MM.1S (cell line): ENCODE measurements around the gene MATR3.

Experiments used
- DNase-seq: peaks from one replicate; pipeline ENCODE4 v3.0.0-alpha.2; 2015
- H2AFZ ChIP-seq: fragments of 300-600 bp; sonication (generic); 2 replicates; pipeline ENCODE4 v1.6.0; 2016; ENCODE audit warnings: antibody characterized with exemption, low read length
- H3F3A ChIP-seq: fragments of 300-600 bp; sonication (generic); 2 replicates; pipeline ENCODE4 v1.6.1; 2016; ENCODE audit warnings: mild to moderate bottlenecking, antibody characterized with exemption, low read length, moderate library complexity, mixed read lengths; ENCODE audit not compliant: insufficient read depth
- H3K27ac ChIP-seq: fragments of 300-600 bp; sonication (generic); 2 replicates; pipeline ENCODE4 v1.5.1; 2016; ENCODE audit warnings: mild to moderate bottlenecking, low read length
- H3K27me3 ChIP-seq: fragments of 300-600 bp; sonication (generic); replicated peaks from 2 replicates; pipeline ENCODE4 v1.6.0; 2016; ENCODE audit warnings: low read length; ENCODE audit not compliant: insufficient read depth
- H3K36me3 ChIP-seq: fragments of 300-600 bp; sonication (generic); replicated peaks from 2 replicates; pipeline ENCODE4 v1.6.1; 2016; ENCODE audit warnings: mild to moderate bottlenecking, low read length, mixed read lengths; ENCODE audit not compliant: insufficient read depth
- H3K4me1 ChIP-seq: fragments of 300-600 bp; sonication (generic); 2 replicates; pipeline ENCODE4 v1.6.1; 2016; ENCODE audit warnings: low read length, mixed read lengths
- H3K4me2 ChIP-seq: fragments of 300-600 bp; sonication (generic); 2 replicates; pipeline ENCODE4 v1.6.0; 2016; ENCODE audit warnings: low read depth, low read length
- H3K4me3 ChIP-seq: fragments of 300-600 bp; sonication (generic); 2 replicates; pipeline ENCODE4 v1.5.1; 2016; ENCODE audit warnings: low read length, mixed read lengths
- H3K79me2 ChIP-seq: fragments of 300-600 bp; sonication (generic); 2 replicates; pipeline ENCODE4 v1.6.1; 2016; ENCODE audit warnings: mixed run types, low read length, mixed read lengths
- H3K9ac ChIP-seq: fragments of 300-600 bp; sonication (generic); 2 replicates; pipeline ENCODE4 v1.6.1; 2016; ENCODE audit warnings: low read length, mixed read lengths
- H3K9me2 ChIP-seq: fragments of 300-600 bp; sonication (generic); replicated peaks from 2 replicates; pipeline ENCODE4 v1.6.1; 2016; ENCODE audit warnings: mild to moderate bottlenecking, low read length, mixed read lengths; ENCODE audit not compliant: insufficient read depth
- H3K9me3 ChIP-seq: fragments of 300-600 bp; sonication (generic); replicated peaks from 2 replicates; pipeline ENCODE4 v1.6.1; 2016; ENCODE audit warnings: mild to moderate bottlenecking, low read length, mixed read lengths; ENCODE audit not compliant: insufficient read depth
- H4K20me1 ChIP-seq: fragments of 300-600 bp; sonication (generic); 2 replicates; pipeline ENCODE4 v1.6.1; 2016; ENCODE audit warnings: mild to moderate bottlenecking, low read length, moderate library complexity, mixed read lengths; ENCODE audit not compliant: insufficient read depth
- CTCF ChIP-seq: fragments of 300-600 bp; sonication (generic); IDR thresholded peaks from 2 replicates; pipeline ENCODE4 v1.5.1; 2016; ENCODE audit warnings: antibody characterized with exemption, low read length, mixed read lengths
- EZH2 ChIP-seq: fragments of 300-600 bp; sonication (generic); optimal IDR thresholded peaks from 2 replicates; pipeline ENCODE3; 2017; ENCODE audit warnings: low read depth, mild to moderate bottlenecking, antibody characterized with exemption, low read length, mixed read lengths
- EZH2phosphoT487 ChIP-seq: fragments of 300-600 bp; sonication (generic); IDR thresholded peaks from 2 replicates; pipeline ENCODE4 v1.6.1; 2018; ENCODE audit warnings: antibody characterized with exemption, low read length

MATR3 gene

DNA sequence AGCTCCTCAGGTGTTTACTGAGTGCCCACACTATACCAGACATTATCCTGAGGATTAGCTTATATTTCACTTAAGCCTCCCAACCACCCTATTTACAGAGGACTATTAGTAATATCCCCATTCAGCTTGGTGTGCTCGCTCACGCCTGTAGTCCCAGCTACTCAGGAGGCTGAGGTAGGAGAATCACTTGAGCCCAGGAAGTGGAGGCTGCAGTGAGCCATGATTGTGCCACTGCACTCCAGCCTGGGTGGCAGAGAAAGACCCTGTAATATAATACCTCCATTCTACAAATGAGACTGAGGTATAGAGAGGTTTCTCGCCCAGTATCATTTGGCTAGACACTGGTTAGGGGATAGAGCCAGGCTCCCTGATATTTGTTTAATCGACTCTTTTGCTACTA lies 18.0 kb upstream of the MATR3 start:
- H4K20me1 ChIP-seq = no peaks in the 10 kb centered on the region
- H3K36me3 ChIP-seq = peaks cover 9% of the 10 kb centered on the region; the same call in 1 of the 2 replicates
- H2AFZ ChIP-seq = no peak overlapping the region
- DNase-seq = no peak
- H3K4me2 ChIP-seq = peak overlapping the region; percentile 55
- H3K4me3 ChIP-seq = peak overlapping the region; percentile 28; the same call in 1 of the 2 replicates
- peaks cover 38% of the 10 kb centered on the region for H3K4me1 ChIP-seq
- H3F3A ChIP-seq = peaks cover 12% of the 10 kb centered on the region
- H3K27me3 ChIP-seq = peaks cover 11% of the 10 kb centered on the region
- H3K79me2 ChIP-seq = peaks cover 42% of the 10 kb centered on the region
- TF ChIP-seq EZH2phosphoT487 (no peak), EZH2 (no peak), CTCF (no peak)
- H3K9me2 ChIP-seq = no peaks in the 10 kb centered on the region
- no peaks in the 10 kb centered on the region for H3K9me3 ChIP-seq
- H3K9ac ChIP-seq = no peak overlapping the region
- no peak overlapping the region for H3K27ac ChIP-seq

GRCh38 chr5:139275956-139276355 lies 17.6 kb upstream of the MATR3 start:
- no peaks in the 10 kb centered on the region for H3K9me2 ChIP-seq
- H3K9ac ChIP-seq = no peak overlapping the region
- no peaks in the 10 kb centered on the region for H4K20me1 ChIP-seq
- peaks cover 12% of the 10 kb centered on the region for H3F3A ChIP-seq
- no peak for TF ChIP-seq EZH2
- TF ChIP-seq CTCF = no peak
- no peak for TF ChIP-seq EZH2phosphoT487
- H3K4me3 ChIP-seq = no peak overlapping the region
- no peaks in the 10 kb centered on the region for H3K9me3 ChIP-seq
- DNase-seq = peak; percentile 53
- H3K4me1 ChIP-seq = peaks cover 38% of the 10 kb centered on the region
- peaks cover 9% of the 10 kb centered on the region; the same call in 1 of the 2 replicates for H3K36me3 ChIP-seq
- peaks cover 46% of the 10 kb centered on the region for H3K79me2 ChIP-seq
- no peak overlapping the region for H3K27ac ChIP-seq
- H2AFZ ChIP-seq = no peak overlapping the region
- H3K4me2 ChIP-seq = peak overlapping the region; percentile 55
- peaks cover 11% of the 10 kb centered on the region for H3K27me3 ChIP-seq

DNA sequence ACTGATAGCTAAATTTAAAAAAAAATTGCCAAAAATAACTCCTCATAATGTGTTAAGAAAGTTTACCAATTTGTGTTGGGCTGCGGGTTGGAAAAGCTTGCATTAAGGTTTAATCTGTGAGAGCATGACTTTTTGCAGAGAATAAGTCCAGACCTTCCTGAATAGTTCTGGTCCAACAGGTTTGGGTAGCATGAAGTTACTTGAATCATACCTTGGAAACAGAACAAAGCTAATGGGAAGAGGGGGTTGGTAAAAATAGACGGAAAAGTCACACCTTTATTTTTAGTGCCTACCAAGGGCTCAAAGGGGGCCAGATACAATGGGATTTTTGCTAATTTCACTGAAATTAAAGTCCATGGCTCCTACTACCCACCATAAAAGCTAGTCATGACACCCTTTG lies 17.1 kb upstream of the MATR3 start:
- no peak for TF ChIP-seq EZH2
- no peak for TF ChIP-seq CTCF
- no peak for TF ChIP-seq EZH2phosphoT487
- H2AFZ ChIP-seq = no peak overlapping the region
- peaks cover 48% of the 10 kb centered on the region for H3K79me2 ChIP-seq
- H3K27ac ChIP-seq = no peak overlapping the region
- H3K9ac ChIP-seq = no peak overlapping the region
- H3K27me3 ChIP-seq = peaks cover 8% of the 10 kb centered on the region
- DNase-seq = no peak
- peak overlapping the region; percentile 55; the same call in 1 of the 2 replicates for H3K4me2 ChIP-seq
- H3K4me1 ChIP-seq = peaks cover 38% of the 10 kb centered on the region
- H3K9me3 ChIP-seq = no peaks in the 10 kb centered on the region
- peaks cover 12% of the 10 kb centered on the region for H3F3A ChIP-seq
- no peaks in the 10 kb centered on the region for H4K20me1 ChIP-seq
- no peak overlapping the region for H3K4me3 ChIP-seq
- H3K9me2 ChIP-seq = no peaks in the 10 kb centered on the region
- peaks cover 9% of the 10 kb centered on the region; the same call in 1 of the 2 replicates for H3K36me3 ChIP-seq
